NB4 (cell line): Measurements from ENCODE around the gene SLC25A38.

Source experiments
- DNase-seq: peaks from one replicate; pipeline ENCODE4 v3.0.0; 2010; ENCODE audit warnings: low read depth
- H3K4me3 ChIP-seq: one replicate; pipeline ENCODE4 v1.5.1; 2011; ENCODE audit warnings: mild to moderate bottlenecking, low read depth, low read length, moderate library complexity
- CTCF ChIP-seq: IDR thresholded peaks from one replicate; pipeline ENCODE4 v1.5.1; 2012; ENCODE audit warnings: low read depth, low read length
- MYC ChIP-seq: IDR thresholded peaks from 2 replicates; pipeline ENCODE4 v1.6.1; 2011; ENCODE audit warnings: low read depth, low read length
- POLR2A ChIP-seq: IDR thresholded peaks from 2 replicates; pipeline ENCODE4 v1.6.1; 2011; ENCODE audit warnings: mild to moderate bottlenecking; ENCODE audit not compliant: insufficient read length; ENCODE audit errors: extremely low read depth
- TF ChIP-seq, protein P1 (sequence below): IDR thresholded peaks from 2 replicates; pipeline ENCODE4 v1.6.1; 2011; ENCODE audit warnings: low read depth, low read length

SLC25A38 gene

DNA sequence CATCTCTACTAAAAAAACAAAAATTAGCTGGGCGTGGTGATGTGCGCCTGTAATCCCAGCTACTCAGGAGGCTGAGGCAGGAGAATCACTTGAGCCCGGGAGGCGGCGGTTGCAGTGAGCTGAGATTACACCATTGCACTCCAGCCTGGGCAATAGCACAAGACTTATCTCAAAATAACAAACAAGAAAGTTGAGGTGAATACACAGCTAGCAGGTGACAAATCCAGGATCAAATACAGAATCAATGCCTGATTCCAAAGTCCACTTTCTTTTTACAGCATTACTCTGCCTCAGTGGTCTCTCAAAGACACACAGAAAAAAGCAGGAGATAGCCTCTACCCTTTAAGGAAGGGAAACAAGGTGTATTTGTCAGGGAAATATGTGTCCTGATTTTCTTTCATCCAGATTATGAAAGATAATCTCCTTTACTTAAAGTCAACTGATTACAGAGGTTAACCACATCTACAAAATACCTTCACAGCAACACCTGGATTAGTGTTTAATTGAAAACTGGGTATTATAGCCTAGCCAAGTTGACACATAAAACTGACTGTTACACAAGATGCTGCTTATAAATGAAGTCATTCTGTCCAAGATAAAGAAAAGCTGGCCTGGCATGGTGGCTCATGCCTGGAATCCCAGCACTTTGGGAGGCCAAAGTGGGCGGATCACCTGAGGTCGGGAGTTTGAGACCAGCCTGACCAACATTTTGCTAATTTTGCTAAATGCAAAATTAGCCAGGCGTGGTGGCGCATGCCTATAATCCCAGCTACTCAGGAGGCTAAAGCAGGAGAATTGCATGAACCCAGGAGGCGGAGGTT lies 4.0 kb upstream of the SLC25A38 start:
- H3K4me3 ChIP-seq = no peak overlapping the region
- no peak for DNase-seq
- TF ChIP-seq, protein P1, sequence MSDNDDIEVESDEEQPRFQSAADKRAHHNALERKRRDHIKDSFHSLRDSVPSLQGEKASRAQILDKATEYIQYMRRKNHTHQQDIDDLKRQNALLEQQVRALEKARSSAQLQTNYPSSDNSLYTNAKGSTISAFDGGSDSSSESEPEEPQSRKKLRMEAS = no peak
- TF ChIP-seq CTCF (no peak), POLR2A (no peak), MYC (no peak)

DNA sequence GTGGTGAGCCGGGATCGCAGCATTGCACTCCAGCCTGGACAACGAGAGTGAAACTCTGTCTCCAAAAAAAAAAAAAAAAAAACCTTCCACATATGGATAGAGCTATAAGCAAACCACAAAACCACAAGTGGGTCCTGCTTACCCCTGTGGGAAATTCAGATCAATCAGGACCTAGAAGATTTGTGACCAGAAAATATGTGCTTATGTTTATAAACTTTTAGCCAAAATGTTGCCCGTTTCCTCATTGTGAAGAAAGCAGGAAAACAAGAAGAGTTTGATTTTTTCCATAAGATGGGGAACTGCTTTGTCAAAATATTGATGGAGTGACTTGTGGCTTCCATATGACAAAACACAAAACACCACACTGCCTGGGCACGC lies 3.4 kb upstream of the SLC25A38 start:
- no peak overlapping the region for H3K4me3 ChIP-seq
- TF ChIP-seq, protein P1 = no peak
- TF ChIP-seq CTCF = no peak
- TF ChIP-seq MYC = no peak
- no peak for TF ChIP-seq POLR2A
- no peak for DNase-seq

DNA sequence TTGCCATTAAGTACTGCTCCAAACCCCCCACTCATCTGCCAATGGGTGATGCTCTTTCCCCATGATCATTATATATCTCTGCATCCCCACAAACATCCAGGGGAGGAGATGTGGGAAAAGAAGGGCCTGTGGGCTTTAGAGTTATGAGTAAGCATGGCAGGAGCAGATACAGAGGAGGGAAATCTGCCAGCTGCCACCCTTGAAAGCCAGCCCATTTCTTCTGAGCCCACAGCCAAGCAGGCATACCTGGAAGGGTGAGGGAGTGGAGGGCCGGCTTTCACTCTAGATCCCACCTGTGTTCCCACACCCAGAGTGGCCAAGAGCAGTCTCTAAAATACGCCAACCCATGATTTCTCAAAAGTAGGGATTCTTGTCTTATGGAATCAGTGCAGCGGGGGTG lies 1.7 kb upstream of the SLC25A38 start:
- TF ChIP-seq POLR2A (no peak), MYC (no peak), CTCF (no peak)
- TF ChIP-seq, protein P1 = no peak
- DNase-seq = no peak
- H3K4me3 ChIP-seq = no peak overlapping the region

DNA sequence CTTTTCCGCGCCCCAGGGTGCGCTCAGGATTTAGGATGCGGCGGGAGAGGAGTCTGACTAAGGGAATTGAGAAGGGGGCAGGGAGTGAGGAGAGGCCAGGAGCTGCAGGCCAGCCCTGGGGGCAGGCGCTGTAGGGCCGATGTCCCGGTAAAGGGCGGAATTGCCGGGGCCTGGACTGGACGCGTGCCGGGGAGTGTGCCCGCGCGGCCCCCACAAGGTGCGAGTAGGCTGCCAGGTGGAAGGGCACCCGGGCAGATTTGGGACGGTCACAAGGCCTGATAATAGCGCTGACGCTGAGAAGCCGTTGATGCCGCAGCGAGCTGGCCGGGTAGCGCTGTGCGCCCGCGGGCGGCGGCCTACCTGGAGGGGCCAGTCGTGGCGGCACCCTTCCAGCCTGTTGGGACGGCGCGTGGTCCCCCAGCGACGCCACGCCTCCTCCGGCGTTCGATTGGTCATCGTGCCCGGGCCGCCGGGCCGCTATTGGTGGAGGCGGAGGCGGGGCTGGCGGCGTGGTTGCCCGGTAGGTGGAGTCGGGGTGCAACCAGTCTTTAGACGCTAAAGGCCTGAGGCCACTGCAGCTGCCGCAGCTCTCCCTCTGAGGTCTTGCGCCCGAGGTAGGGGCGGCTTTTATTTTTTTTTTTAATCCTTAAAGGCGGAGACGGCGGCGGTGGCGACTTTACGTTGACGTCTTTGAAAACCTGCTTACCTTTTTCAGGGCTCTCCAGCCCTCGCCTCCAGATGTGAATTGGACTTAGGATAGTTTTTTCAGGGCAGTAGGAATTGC lies 903 bp downstream of the SLC25A38 start:
- peak; percentile 97 for DNase-seq
- H3K4me3 ChIP-seq = peak overlapping the region; percentile 80
- TF ChIP-seq, protein P1 = peak; percentile 86
- no peak for TF ChIP-seq CTCF
- TF ChIP-seq MYC = peak; percentile 93
- TF ChIP-seq POLR2A = peak; percentile 87

- no peak for DNase-seq
Observed at GRCh38 chr3:39384665-39385000, 1.5 kb downstream of the SLC25A38 start.

More at GRCh38 chr3:39384665-39385000, 1.5 kb downstream of the SLC25A38 start:
- TF ChIP-seq CTCF (no peak), MYC (no peak), POLR2A (no peak)
- TF ChIP-seq, protein P1 = no peak
- peak overlapping the region; percentile 79 for H3K4me3 ChIP-seq
